ENCODE measurements around the gene DPP6. TPM values are rescaled to one million over a fixed set of nuclear protein-coding genes. Genes with fewer than 3 reads are reported as not detected.

The DPP6 gene
- total and polyA plus RNA-seq, 2 donors (not counting 1 experiment from before 2014, with no cell fraction given): not detected

DNA sequence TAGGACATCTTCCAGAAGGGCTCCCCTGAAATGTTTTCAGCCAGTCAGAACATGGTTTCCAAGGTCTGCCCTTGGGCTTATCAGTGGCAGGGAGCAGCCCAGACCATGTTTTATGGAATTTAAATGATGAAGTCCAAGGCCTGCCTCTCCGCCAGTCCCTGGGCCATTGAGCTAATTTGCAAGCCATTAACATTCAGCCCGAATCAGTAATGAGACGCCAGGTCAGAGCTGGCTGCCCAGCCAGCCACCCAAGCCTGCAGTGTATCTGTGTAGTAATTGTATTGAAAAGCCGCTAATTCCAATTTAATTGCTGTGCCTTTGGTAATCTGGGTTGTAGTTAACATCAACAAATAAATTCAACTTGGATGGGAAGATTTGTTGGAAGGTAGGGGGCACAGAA, 819.3 kb downstream of the DPP6 start:
- H3K4me1 Mint-ChIP-seq: no peaks in the 10 kb centered on the region
- Histone ChIP-seq H3K4me3 (ENCODE audit: control extremely low read depth in 1 of 5, extremely low read depth in 1 of 5, insufficient read depth in 1 of 5, low read depth in 2 of 5, low read length in 4 of 5) (no peak overlapping the region), H3K9ac (ENCODE audit: low read length) (no peak overlapping the region), H4K20me1 (ENCODE audit: control insufficient read depth, insufficient read depth, low read length, poor library complexity, severe bottlenecking) (no peaks in the 10 kb centered on the region), H3K79me2 (ENCODE audit: control insufficient read depth, insufficient read depth, low read length) (no peaks in the 10 kb centered on the region), H3K27me3 (replicated peaks in 1 of 4; ENCODE audit: control extremely low read depth in 1 of 4, control insufficient read depth in 3 of 4, insufficient read depth in 4 of 4, low read length in 3 of 4) (peaks cover 0 to 9% (median 1%) of the 10 kb centered on the region in 4 experiments), H3K36me3 (replicated peaks in 1 of 2; ENCODE audit: control extremely low read depth in 1 of 2, control insufficient read depth in 1 of 2, extremely low read depth in 1 of 2, insufficient read depth in 2 of 2, low read length in 1 of 2) (no peaks in the 10 kb centered on the region), H3K4me2 (replicated peaks; ENCODE audit: low read depth, low read length, poor library complexity, severe bottlenecking) (no peak overlapping the region), H3K27ac (ENCODE audit: low read length in 2 of 2) (no peak overlapping the region), H2AFZ (ENCODE audit: insufficient read depth, low read depth, low read length, poor library complexity, severe bottlenecking) (no peak overlapping the region), H3K9me3 (ENCODE audit: control extremely low read depth in 1 of 3, control insufficient read depth in 2 of 3, insufficient read depth in 1 of 3, low read length in 2 of 3) (no peaks in the 10 kb centered on the region), H3K4me1 (ENCODE audit: control insufficient read depth in 2 of 2, insufficient read depth in 2 of 2, low read length in 2 of 2) (no peaks in the 10 kb centered on the region)
- H3K4me3 Mint-ChIP-seq: no peak overlapping the region
- intact Hi-C loops (cut with micrococcal nuclease): no loop called here
- ATAC-seq (ENCODE audit: low read depth): no peak
- CTCF ChIA-PET: no interaction called here
- DNase-seq: no peak
- TF ChIP-seq, protein P1, sequence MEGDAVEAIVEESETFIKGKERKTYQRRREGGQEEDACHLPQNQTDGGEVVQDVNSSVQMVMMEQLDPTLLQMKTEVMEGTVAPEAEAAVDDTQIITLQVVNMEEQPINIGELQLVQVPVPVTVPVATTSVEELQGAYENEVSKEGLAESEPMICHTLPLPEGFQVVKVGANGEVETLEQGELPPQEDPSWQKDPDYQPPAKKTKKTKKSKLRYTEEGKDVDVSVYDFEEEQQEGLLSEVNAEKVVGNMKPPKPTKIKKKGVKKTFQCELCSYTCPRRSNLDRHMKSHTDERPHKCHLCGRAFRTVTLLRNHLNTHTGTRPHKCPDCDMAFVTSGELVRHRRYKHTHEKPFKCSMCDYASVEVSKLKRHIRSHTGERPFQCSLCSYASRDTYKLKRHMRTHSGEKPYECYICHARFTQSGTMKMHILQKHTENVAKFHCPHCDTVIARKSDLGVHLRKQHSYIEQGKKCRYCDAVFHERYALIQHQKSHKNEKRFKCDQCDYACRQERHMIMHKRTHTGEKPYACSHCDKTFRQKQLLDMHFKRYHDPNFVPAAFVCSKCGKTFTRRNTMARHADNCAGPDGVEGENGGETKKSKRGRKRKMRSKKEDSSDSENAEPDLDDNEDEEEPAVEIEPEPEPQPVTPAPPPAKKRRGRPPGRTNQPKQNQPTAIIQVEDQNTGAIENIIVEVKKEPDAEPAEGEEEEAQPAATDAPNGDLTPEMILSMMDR (IDR thresholded peaks at IDR 0.05): no peak
- no peak for TF ChIP-seq EZH2 (IDR thresholded peaks at IDR 0.05; ENCODE audit: borderline replicate concordance, insufficient read depth, low read depth, low read length, poor library complexity, severe bottlenecking)
- POLR2A ChIA-PET: no interaction called here
- H3K9me3 Mint-ChIP-seq (ENCODE audit: insufficient read depth): no peaks in the 10 kb centered on the region
- WGBS (ENCODE audit: insufficient coverage): 90% methylated on average over 2 of the region's 4 CpGs
- no peak overlapping the region for H3K27ac Mint-ChIP-seq
- H3K27me3 Mint-ChIP-seq: peaks cover 24% of the 10 kb centered on the region

DNA sequence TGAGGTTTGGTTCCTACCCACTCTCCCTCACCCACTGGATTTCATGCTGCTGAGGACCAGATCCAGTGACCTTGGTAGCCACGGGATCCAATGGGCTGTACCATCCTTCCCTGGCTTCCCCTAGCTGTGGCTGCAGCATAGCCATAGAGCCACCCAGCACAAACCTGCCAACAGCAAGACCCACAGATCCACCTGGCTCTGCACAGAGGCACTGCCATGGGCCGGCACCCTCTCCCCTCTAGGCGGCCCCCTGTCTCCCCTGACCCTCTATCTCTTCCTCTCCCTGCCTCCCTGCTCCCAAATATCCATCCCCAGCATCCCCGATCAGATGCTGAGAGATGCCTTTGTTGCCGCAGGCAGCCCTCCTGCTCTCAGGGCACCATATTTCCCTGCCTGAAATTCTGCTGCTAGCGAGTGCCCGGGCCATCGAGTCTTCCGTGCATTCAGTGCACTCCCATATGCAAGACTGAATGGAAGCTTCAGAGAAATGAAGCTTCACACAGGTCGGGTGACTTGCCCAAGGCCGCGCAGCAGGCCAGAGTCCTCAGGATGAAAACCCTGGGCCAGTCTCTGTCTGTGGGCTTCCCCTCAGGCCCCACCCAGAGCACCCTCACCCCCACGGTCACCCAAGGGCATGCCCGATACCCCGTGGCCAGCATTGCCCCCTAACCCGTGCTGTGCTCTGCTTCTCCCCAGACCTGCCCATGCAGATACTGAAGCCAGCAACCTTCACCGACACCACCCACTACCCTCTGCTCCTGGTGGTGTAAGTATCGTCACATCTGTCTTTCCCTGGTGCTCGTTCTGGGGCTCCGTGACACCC, 819.9 kb downstream of the DPP6 start:
- Histone ChIP-seq H3K4me1 (ENCODE audit: control insufficient read depth in 2 of 2, insufficient read depth in 2 of 2, low read length in 2 of 2) (no peaks in the 10 kb centered on the region), H4K20me1 (ENCODE audit: control insufficient read depth, insufficient read depth, low read length, poor library complexity, severe bottlenecking) (no peaks in the 10 kb centered on the region), H3K27me3 (replicated peaks in 1 of 4; ENCODE audit: control extremely low read depth in 1 of 4, control insufficient read depth in 3 of 4, insufficient read depth in 4 of 4, low read length in 3 of 4) (peaks cover 0 to 9% (median 1%) of the 10 kb centered on the region in 4 experiments), H3K9me3 (ENCODE audit: control extremely low read depth in 1 of 3, control insufficient read depth in 2 of 3, insufficient read depth in 1 of 3, low read length in 2 of 3) (no peaks in the 10 kb centered on the region), H3K79me2 (ENCODE audit: control insufficient read depth, insufficient read depth, low read length) (no peaks in the 10 kb centered on the region), H3K36me3 (replicated peaks in 1 of 2; ENCODE audit: control extremely low read depth in 1 of 2, control insufficient read depth in 1 of 2, extremely low read depth in 1 of 2, insufficient read depth in 2 of 2, low read length in 1 of 2) (no peaks in the 10 kb centered on the region), H2AFZ (ENCODE audit: insufficient read depth, low read depth, low read length, poor library complexity, severe bottlenecking) (no peak overlapping the region), H3K4me2 (replicated peaks; ENCODE audit: low read depth, low read length, poor library complexity, severe bottlenecking) (no peak overlapping the region), H3K4me3 (ENCODE audit: control extremely low read depth in 1 of 5, extremely low read depth in 1 of 5, insufficient read depth in 1 of 5, low read depth in 2 of 5, low read length in 4 of 5) (no peak overlapping the region), H3K27ac (ENCODE audit: low read length in 2 of 2) (no peak overlapping the region), H3K9ac (ENCODE audit: low read length) (no peak overlapping the region)
- intact Hi-C loops (cut with micrococcal nuclease): no loop called here
- Mint-ChIP-seq H3K4me1 (no peaks in the 10 kb centered on the region), H3K4me3 (no peak overlapping the region), H3K27ac (no peak overlapping the region), H3K9me3 (ENCODE audit: insufficient read depth) (no peaks in the 10 kb centered on the region), H3K27me3 (peaks cover 20% of the 10 kb centered on the region)
- CTCF ChIA-PET: no interaction called here
- no peak for ATAC-seq (ENCODE audit: low read depth)
- DNase-seq: no peak
- POLR2A ChIA-PET: no interaction called here
- WGBS (ENCODE audit: insufficient coverage): 88% methylated on average over 17 of the region's 20 CpGs
- TF ChIP-seq, protein P1 (IDR thresholded peaks at IDR 0.05): no peak
- TF ChIP-seq EZH2 (IDR thresholded peaks at IDR 0.05; ENCODE audit: borderline replicate concordance, insufficient read depth, low read depth, low read length, poor library complexity, severe bottlenecking): no peak

All from B cell (primary cell).